Ishikawa (cell line): ENCODE measurements around the gene KRTAP13-3.

Experiments
- CREB1 ChIP-seq: IDR thresholded peaks from 2 replicates; pipeline ENCODE4 v1.6.1; 2012; ENCODE audit warnings: low read depth
- EP300 ChIP-seq: IDR thresholded peaks from 2 replicates; pipeline ENCODE4 v1.6.1; 2012; ENCODE audit warnings: borderline replicate concordance
- RAD21 ChIP-seq: IDR thresholded peaks from 2 replicates; pipeline ENCODE4 v1.6.1; 2012; ENCODE audit warnings: low read depth
- YY1 ChIP-seq: IDR thresholded peaks from 2 replicates; pipeline ENCODE4 v1.6.1; 2012; ENCODE audit warnings: low read depth

- TF ChIP-seq RAD21 (no peak), YY1 (no peak), EP300 (no peak), CREB1 (no peak)
Measured at GRCh38 chr21:30468900-30469714, 43.4 kb upstream of the KRTAP13-3 start.
